ENCODE results near the gene BCAN.

BCAN gene

GRCh38 chr1:156667968-156668709 is 26.2 kb downstream of the BCAN start:
- H3K27me3 Mint-ChIP-seq (ENCODE audit: low read depth): peaks cover 40% of the 10 kb centered on the region
- H3K9me3 Mint-ChIP-seq: no peaks in the 10 kb centered on the region
- no peak overlapping the region for H3K27ac Mint-ChIP-seq
- H3K4me1 Mint-ChIP-seq (ENCODE audit: low read depth): no peaks in the 10 kb centered on the region
- no peak overlapping the region for H3K4me3 Mint-ChIP-seq
- H3K36me3 Mint-ChIP-seq (ENCODE audit: low read depth): no peaks in the 10 kb centered on the region

DNA sequence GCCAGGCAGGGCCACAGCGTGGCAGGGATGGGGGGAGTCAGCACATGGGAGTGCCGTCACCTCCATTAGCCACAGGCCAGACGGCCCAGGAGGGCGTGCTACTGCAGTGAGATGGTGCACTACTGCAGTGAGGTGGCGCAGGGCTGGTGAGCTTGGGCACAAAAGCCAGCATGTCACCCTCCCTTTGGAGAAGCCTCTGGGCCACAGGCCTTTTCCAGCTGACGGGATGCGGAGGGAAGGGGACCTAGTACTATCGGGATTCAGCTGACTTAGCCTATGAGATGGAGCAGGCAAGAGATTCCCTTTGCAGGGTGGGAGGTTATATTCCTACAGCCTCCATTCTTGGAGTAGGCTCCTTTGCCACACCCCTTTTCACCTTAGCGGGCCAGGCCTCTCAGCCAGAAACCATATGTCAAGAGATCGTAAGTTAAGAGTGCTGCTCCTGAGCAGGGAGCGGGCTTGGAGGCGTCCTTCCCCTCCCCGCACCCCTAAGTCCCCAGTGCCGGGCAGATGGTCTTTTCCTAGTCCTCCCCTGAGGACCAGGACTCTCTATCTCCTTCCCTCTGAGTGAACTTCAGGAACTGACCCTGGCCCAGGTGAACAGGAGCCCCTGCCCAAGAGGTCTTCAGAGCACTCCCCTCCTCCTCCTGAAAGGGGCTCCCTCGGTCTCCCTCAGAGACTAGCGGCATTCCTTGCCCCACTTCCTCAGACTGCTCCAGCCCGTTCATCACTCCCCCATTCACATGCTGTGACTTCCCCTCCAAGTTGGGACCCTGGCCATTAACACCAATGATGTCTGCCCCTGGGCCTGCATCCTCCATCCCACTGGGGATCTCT is 27.1 kb downstream of the BCAN start:
- Mint-ChIP-seq H3K4me1 (ENCODE audit: low read depth) (no peaks in the 10 kb centered on the region), H3K4me3 (no peak overlapping the region)

DNA sequence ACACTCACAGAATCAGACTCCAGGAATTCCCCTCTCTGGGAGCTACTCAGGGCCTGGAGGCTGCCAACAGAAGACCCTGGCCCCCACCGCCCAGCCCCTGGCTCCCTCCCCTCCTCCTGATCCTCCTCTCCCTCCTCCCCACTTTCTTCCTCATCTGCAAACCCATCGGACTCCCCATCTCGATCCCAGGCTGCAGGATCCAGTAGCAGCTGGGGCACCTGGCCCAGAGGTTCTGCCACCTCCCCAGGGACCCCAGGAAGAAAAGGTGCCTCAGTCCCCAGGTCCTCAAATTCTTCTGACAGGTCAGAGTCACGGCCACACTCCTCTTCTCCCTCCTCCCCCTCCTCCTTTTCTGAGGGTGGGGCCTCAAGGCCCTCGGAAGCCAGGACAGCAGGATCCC is 27.9 kb downstream of the BCAN start:
- H3K27me3 Mint-ChIP-seq (ENCODE audit: low read depth): peaks cover 54% of the 10 kb centered on the region
- no peak overlapping the region for H3K27ac Mint-ChIP-seq
- no peak overlapping the region for H3K4me3 Mint-ChIP-seq
- H3K4me1 Mint-ChIP-seq (ENCODE audit: low read depth): no peaks in the 10 kb centered on the region
- H3K9me3 Mint-ChIP-seq: no peaks in the 10 kb centered on the region
- no peaks in the 10 kb centered on the region for H3K36me3 Mint-ChIP-seq (ENCODE audit: low read depth)

More for the DNA sequence above, 27.1 kb downstream of the BCAN start:
- no peaks in the 10 kb centered on the region for H3K36me3 Mint-ChIP-seq (ENCODE audit: low read depth)
- no peaks in the 10 kb centered on the region for H3K9me3 Mint-ChIP-seq
- H3K27ac Mint-ChIP-seq: no peak overlapping the region
- H3K27me3 Mint-ChIP-seq (ENCODE audit: low read depth): peaks cover 49% of the 10 kb centered on the region

GRCh38 chr1:156670359-156670758 is 28.4 kb downstream of the BCAN start:
- peak overlapping the region; percentile 9 for H3K27ac Mint-ChIP-seq
- H3K9me3 Mint-ChIP-seq: no peaks in the 10 kb centered on the region
- no peaks in the 10 kb centered on the region for H3K36me3 Mint-ChIP-seq (ENCODE audit: low read depth)
- H3K27me3 Mint-ChIP-seq (ENCODE audit: low read depth): peaks cover 58% of the 10 kb centered on the region
- H3K4me3 Mint-ChIP-seq: no peak overlapping the region
- no peaks in the 10 kb centered on the region for H3K4me1 Mint-ChIP-seq (ENCODE audit: low read depth)

GRCh38 chr1:156670791-156671190 is 28.9 kb downstream of the BCAN start:
- H3K9me3 Mint-ChIP-seq: no peaks in the 10 kb centered on the region
- H3K4me1 Mint-ChIP-seq (ENCODE audit: low read depth): no peaks in the 10 kb centered on the region
- H3K27ac Mint-ChIP-seq: no peak overlapping the region
- no peaks in the 10 kb centered on the region for H3K36me3 Mint-ChIP-seq (ENCODE audit: low read depth)
- no peak overlapping the region for H3K4me3 Mint-ChIP-seq
- H3K27me3 Mint-ChIP-seq (ENCODE audit: low read depth): peaks cover 58% of the 10 kb centered on the region

GRCh38 chr1:156671804-156672203 is 29.9 kb downstream of the BCAN start:
- Mint-ChIP-seq H3K4me1 (ENCODE audit: low read depth) (no peaks in the 10 kb centered on the region), H3K27ac (no peak overlapping the region), H3K4me3 (no peak overlapping the region), H3K27me3 (ENCODE audit: low read depth) (peaks cover 58% of the 10 kb centered on the region), H3K9me3 (no peaks in the 10 kb centered on the region), H3K36me3 (ENCODE audit: low read depth) (no peaks in the 10 kb centered on the region)

DNA sequence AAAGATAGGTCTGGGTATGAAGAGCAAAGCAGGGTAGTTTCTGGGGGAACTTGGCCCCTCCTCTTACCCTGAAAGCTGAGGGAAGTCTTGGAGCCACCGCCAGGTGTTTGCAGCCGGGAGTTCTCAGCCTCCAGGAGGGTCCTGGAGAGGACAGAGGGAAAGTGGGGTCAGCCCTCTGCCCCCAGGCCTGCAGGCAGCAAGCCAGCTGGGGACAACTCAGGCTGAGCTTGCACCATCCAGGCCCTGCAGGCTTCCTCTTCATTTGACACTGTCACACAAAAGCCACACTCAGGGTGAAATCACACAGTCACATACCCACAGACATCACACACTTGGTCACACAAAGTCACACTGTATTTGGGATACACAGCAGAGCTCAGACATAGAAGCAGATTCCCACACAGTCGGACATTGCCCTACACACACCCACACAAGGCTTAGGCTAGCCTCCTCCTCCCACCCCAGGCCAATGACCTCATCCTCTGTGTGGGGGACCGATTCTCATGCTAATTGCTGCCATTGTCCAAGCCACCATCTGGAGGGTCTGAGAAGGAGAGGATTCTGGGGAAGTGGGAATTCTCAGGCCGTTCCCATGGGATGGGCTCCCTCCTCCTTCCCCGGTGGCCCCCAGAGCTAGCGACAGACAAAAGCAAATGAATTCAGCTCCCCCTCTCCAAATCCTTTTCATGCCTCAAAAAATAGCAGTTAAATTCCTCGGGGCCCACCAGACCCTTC is 31.6 kb downstream of the BCAN start:
- Mint-ChIP-seq H3K4me1 (ENCODE audit: low read depth) (peaks cover 7% of the 10 kb centered on the region), H3K4me3 (no peak overlapping the region), H3K27me3 (ENCODE audit: low read depth) (peaks cover 74% of the 10 kb centered on the region), H3K36me3 (ENCODE audit: low read depth) (no peaks in the 10 kb centered on the region), H3K9me3 (no peaks in the 10 kb centered on the region), H3K27ac (no peak overlapping the region)

DNA sequence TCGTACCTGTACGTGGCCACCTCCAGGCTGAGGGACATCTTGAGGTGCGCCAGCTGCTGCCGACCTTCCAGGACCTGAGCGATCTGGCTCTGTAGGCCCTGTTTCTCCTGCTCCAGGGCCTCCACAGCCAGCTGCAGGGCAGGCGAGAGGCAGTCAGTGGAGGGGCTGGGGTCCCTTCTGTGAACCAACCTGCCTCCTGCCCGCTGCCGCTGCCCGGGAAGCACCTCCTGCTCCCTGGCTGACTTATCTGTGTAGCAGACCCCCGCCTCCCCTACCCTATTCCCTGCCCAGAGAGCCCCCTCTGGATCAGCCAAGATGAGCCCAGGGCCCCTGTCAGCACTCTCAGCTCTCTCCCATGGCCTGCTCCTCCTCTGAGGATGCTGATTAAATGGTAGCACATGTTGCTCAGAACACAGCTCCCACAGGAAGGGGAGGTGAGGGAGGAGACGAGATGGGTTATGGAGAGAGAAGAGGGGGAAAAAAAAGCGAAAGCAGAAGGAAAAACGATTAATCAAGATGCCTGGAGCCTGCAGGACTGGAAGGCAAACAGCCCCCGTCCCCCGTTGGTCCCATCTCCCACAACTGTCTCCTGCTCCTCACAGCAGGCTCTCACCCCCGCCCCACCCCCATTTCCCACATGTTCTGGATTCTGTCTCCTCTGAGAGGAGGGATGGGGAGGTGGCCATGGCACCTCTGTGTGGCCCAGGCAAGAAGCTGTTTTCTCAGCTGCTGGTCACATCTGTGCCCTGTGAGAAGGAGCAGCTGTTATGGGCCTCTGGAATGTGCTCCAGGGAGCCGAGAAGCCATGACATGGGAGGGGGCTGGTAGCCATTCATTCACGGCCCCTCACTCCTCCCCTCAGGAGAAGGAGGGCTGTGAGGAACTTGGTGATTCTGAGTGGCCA is 33.5 kb downstream of the BCAN start:
- no peak overlapping the region for H3K4me3 Mint-ChIP-seq
- no peaks in the 10 kb centered on the region for H3K36me3 Mint-ChIP-seq (ENCODE audit: low read depth)
- peaks cover 7% of the 10 kb centered on the region for H3K4me1 Mint-ChIP-seq (ENCODE audit: low read depth)
- H3K27ac Mint-ChIP-seq: no peak overlapping the region
- no peaks in the 10 kb centered on the region for H3K9me3 Mint-ChIP-seq
- peaks cover 83% of the 10 kb centered on the region for H3K27me3 Mint-ChIP-seq (ENCODE audit: low read depth)

GRCh38 chr1:156676114-156676819 is 34.4 kb downstream of the BCAN start:
- no peaks in the 10 kb centered on the region for H3K36me3 Mint-ChIP-seq (ENCODE audit: low read depth)
- H3K4me1 Mint-ChIP-seq (ENCODE audit: low read depth): peaks cover 7% of the 10 kb centered on the region
- H3K27me3 Mint-ChIP-seq (ENCODE audit: low read depth): peaks cover 86% of the 10 kb centered on the region
- no peak overlapping the region for H3K27ac Mint-ChIP-seq
- no peaks in the 10 kb centered on the region for H3K9me3 Mint-ChIP-seq
- H3K4me3 Mint-ChIP-seq: no peak overlapping the region

GRCh38 chr1:156676820-156677615 is 35.1 kb downstream of the BCAN start, which contains the start of gene NES:
TSS of gene NES (minus strand) at chr1:156677407. CDS start at chr1:156677264, 143 bp downstream.
- no peaks in the 10 kb centered on the region for H3K36me3 Mint-ChIP-seq (ENCODE audit: low read depth)
- H3K4me1 Mint-ChIP-seq (ENCODE audit: low read depth): peaks cover 7% of the 10 kb centered on the region
- H3K4me3 Mint-ChIP-seq: peak within 1 kb of the TSS; percentile 16
- no peak within 1 kb of the TSS for H3K27ac Mint-ChIP-seq
- no peaks in the 10 kb centered on the region for H3K9me3 Mint-ChIP-seq
- peaks cover 86% of the 10 kb centered on the region for H3K27me3 Mint-ChIP-seq (ENCODE audit: low read depth)

- H3K9me3 Mint-ChIP-seq: no peaks in the 10 kb centered on the region
- H3K36me3 Mint-ChIP-seq (ENCODE audit: low read depth): no peaks in the 10 kb centered on the region
- no peak overlapping the region for H3K27ac Mint-ChIP-seq
- peaks cover 7% of the 10 kb centered on the region for H3K4me1 Mint-ChIP-seq (ENCODE audit: low read depth)
- peaks cover 81% of the 10 kb centered on the region for H3K27me3 Mint-ChIP-seq (ENCODE audit: low read depth)
- peak overlapping the region; percentile 16 for H3K4me3 Mint-ChIP-seq
Measured at GRCh38 chr1:156677616-156678596, 36.0 kb downstream of the BCAN start.

DNA sequence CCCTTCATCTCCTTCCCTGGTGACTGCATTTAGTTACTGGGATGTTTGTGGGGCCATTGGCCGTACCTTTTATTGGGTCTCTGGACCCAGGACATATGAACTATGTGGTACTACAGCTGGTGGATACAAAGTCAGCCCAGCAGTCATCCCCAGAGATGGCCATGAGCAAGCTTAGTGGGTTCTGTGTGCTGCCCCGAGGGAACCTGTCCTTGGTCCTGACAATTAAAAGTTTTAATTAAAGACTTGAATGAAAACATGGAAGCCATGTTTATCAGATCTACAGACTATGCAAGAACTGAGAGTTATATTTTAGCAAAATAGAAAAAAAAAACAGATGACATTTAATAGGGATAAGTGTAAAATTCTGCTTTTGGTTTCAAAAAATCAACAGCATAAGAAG is 38.1 kb downstream of the BCAN start:
- Mint-ChIP-seq H3K27ac (no peak overlapping the region), H3K36me3 (ENCODE audit: low read depth) (no peaks in the 10 kb centered on the region), H3K27me3 (ENCODE audit: low read depth) (peaks cover 61% of the 10 kb centered on the region), H3K4me3 (no peak overlapping the region), H3K4me1 (ENCODE audit: low read depth) (peaks cover 24% of the 10 kb centered on the region), H3K9me3 (no peaks in the 10 kb centered on the region)
